GM18526 (cell line): Measurements from ENCODE around the gene MEN1.

Experiments
- POLR2A ChIP-seq: IDR thresholded peaks from 3 replicates; pipeline ENCODE4 v1.6.1; 2011; ENCODE audit not compliant: insufficient read length; ENCODE audit errors: extremely low read depth

Gene MEN1

DNA sequence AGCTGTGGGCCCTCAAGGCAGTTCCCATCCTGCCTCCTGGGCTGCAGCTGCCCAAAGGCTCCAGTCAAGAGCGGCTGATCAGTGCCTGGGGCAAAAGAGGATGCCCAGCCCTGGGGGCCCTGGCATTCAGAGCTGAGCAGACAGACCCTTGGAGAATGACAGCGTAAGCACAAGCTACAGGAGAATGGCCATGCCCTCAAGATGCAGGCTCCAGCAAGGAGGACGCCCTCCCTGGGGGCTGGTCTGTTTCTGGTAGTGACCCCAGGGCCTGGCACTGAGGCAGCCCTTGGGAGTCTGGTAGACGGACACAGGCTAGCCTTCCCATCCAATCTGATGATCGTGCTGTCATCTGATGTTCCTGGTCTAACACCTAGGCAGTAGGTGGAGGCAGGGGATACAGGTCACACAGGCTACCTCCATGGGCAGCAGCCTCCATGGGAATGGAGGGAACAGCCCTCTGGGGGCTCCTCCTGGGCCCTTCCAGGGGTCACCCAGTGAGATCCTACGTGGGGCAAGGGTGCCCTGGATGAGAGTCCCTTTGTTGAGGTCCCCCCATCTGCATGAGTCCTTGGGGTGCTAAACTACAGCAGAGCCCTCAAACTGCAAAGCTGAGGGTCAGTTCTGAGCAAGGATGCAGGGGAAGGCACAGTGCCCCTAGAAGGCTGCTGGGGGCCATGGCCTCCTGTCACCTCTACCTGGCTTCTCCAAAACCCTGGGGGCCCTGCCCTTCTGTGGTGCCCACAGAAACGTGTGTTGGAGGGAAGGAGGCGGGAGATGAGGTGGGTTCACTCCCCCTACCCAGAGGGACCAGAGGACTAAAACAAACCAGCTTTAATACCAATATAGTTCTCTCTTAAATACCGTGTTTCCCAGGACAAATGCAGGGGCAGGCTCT is 21.8 kb downstream of the MEN1 start:
- no peak for TF ChIP-seq POLR2A

DNA sequence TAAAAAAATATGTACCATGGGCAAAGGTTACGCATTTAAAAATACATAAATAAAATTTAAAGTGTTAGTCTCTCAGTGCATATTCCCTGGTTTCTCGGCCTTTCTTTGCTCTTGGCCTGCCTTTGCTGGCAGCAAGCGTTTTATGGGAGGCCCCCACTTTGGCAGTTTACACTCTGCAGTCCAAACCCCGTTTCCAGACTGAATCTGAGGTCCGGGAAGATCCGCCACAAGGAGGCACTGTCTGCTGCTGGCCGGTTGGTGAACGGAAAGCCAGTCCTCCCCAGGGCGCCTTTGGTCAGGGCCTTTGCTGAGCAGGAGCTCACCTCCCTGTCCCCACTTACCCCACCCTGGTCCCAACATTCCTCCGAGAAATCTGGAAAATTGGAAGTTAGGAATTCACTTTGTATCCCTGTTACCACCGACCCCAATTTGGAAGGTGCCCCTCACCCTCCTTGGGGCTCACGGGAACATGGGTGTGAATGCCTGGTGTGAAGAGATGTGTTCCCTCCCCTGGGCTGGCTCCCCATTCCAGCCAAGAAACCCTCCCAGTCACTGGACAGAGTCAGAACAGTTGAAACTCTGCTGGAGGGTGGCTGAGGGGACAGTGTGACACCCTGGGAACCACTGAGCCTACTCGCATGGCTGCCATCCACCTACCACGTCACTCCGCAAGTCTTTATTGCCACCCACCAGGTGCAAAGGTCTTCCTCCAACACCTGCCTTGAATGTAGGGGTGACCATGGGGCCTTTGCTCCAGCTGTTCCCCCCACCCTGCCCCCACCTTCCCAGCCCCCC is 22.6 kb downstream of the MEN1 start:
- no peak for TF ChIP-seq POLR2A

- TF ChIP-seq POLR2A, result no peak
Measured at GRCh38 chr11:64786308-64786707, 24.0 kb downstream of the MEN1 start.

- TF ChIP-seq POLR2A, result no peak
Measured at GRCh38 chr11:64784813-64785581, 25.4 kb downstream of the MEN1 start.

DNA sequence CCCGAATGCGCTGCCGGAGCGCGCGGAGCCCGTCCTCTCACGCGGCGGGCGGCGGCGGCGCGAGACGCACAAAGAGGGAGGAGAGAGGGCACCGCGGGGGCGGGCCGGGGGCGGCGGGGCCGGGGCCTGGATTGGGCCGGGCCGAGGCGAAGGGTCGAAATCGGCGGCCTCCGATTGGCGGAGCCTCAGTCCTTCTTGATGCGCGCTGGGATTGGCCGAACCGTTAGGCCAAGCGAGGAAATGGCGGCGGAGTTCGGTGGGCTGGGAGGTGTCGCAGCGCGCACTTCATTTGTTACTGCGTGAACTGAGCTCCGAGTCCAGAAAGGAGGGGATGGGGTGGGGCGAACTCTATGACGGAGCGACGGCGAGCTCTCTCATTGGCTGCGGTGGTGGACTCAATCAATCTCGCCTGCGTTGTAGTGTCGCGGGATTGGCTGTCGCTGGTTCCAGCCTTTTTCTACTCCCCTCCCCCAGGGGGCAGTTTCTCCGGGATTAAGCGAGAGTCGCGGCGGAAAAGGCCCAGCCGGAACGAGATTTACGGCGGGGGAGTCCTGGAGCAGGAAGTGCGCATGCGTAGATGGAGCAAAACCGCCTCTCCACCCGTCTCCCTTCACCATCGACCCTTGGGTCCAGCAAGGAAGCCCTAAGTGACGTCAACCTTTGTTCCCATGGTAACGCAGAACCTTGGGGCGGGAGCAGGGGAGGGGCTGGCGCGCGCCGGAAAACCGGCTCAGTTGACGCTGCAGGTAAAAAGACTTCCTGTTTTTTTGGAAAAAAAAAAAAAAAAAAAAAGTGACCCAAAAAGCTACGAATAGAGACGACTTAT is 31.7 kb downstream of the MEN1 start, which contains the start of gene SF1:
Gene SF1 (minus strand): TSS at position 70 of the 826 bp plus-strand sequence. CDS start 150 bp downstream, outside the sequence.
- peak; percentile 85 for TF ChIP-seq POLR2A

DNA sequence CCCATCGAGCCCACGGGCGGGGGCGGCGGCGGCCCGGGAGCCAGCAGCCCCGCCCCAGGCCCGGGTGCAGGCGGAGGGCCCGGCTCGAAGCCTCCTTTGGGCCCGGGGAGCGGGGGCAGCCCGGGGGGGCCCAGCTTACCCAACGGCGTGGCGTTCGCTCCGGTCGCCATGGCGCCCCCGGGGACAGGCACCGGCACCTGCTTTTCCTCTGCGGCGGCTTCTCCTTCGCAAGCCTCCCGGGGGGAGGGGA is 32.2 kb downstream of the MEN1 start:
- TF ChIP-seq POLR2A, result no peak

DNA sequence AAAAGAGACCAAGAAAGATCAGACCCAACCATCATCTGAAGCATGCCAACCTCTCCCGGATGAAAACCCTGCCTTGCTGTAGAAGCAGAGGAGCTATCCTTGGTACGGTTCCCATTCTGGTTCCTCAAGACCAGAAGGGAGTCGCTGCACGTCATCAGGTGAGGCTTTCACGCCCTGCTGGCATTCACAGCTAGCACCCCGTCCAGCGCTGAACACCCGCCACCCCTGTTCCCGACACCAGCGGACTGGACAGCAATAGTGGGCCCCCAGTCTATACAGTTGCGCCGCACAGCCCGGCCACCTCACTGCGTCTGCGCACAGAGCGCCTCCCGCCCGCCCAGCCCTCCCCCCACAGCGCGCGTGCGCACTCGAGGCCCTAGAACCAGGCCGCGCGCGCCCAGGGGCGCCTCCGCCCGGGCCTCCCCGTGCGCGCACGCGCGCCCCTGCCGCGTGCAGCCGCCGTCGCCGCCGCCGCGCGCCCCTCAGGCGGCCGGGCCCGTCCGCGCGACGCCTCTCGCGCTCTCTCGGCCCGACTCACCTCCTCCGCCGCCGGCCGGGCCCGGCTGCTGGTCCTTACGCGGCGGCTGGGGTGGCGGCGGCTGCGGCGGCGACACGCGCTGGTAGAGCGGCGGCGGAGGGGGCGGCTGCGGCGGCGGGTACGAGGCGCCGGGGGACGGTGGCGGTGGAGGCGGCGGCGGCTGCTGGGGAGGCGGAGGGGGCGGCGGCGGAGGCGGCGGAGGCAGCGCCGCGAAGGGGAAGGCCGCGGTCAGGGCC is 32.7 kb downstream of the MEN1 start:
- TF ChIP-seq POLR2A, result peak; percentile 22

- no peak for TF ChIP-seq POLR2A
Measured at GRCh38 chr11:64776875-64777274, 33.5 kb downstream of the MEN1 start.

- no peak for TF ChIP-seq POLR2A
Measured at GRCh38 chr11:64776425-64776824, 33.9 kb downstream of the MEN1 start.

DNA sequence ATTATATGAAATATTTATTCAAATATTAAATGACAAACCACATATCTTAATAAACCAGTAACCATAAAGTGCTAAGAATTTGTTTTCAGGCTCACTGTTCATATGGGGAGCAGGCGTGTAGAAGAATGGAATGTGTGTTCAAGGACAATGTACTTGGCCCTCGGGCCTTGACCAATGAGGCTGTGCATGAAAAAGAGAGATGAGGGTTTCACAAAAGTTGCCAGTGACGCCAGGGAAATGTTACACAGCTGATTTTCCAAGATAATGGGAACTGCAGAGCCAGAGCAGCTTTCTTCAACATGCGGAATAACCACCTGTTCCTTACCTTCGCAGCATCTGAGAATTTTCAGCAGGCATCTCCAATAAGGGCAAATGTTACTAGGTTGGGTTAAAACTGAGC is 36.2 kb downstream of the MEN1 start:
- no peak for TF ChIP-seq POLR2A

GRCh38 chr11:64772303-64773018 is 37.9 kb downstream of the MEN1 start:
- TF ChIP-seq POLR2A, result no peak

DNA sequence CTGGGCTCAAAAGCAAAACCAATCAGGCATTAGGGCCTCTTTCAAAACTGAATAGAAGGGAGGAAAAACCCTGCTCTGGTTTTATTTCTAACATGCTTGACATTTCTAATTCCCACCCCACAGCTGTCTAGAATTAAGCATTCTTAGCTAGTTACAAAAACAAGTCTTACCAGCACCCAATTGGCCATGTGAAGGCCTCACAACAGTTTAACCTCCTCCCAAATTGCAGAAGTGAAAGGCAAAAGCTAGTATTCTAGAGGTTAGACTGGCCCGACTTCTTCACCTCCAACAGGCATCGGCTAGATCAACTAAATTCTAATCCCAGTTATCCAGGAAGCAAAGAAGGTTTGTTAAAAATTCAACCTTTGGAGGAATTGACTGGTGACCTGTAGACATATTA is 38.5 kb downstream of the MEN1 start:
- TF ChIP-seq POLR2A, result no peak

DNA sequence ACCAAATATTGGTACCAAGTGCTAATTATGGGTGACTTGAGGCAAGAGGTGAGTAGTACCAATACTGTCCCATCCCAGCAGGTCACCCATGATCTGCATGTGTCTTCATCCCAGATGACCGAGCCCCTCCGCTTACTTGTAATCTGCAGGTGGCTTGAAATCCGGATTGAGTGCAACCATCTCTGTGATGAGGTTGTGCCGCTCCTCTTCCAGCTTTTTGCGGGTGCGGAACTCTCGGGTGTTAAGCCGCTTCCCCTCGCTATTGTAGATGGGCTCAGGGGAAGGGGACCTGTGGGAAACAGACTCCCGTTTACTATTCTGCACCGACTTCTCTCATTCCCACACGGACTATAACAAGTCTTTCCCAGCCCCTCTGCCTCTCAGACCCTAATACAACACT is 40.2 kb downstream of the MEN1 start:
- TF ChIP-seq POLR2A, result no peak
